Amniotic stem cell (primary cell): Measurements from ENCODE around the gene PRPH2.
"Not testable (repeated sequence)": the region's sequence is repeated elsewhere in the genome, so short reads cannot be mapped to it uniquely, and the experiment has no call there.

Experiments used
- DNase-seq: peaks from one replicate; lab custom pipeline; 2025; lab: John Stamatoyannopoulos, UW

Gene PRPH2

DNA sequence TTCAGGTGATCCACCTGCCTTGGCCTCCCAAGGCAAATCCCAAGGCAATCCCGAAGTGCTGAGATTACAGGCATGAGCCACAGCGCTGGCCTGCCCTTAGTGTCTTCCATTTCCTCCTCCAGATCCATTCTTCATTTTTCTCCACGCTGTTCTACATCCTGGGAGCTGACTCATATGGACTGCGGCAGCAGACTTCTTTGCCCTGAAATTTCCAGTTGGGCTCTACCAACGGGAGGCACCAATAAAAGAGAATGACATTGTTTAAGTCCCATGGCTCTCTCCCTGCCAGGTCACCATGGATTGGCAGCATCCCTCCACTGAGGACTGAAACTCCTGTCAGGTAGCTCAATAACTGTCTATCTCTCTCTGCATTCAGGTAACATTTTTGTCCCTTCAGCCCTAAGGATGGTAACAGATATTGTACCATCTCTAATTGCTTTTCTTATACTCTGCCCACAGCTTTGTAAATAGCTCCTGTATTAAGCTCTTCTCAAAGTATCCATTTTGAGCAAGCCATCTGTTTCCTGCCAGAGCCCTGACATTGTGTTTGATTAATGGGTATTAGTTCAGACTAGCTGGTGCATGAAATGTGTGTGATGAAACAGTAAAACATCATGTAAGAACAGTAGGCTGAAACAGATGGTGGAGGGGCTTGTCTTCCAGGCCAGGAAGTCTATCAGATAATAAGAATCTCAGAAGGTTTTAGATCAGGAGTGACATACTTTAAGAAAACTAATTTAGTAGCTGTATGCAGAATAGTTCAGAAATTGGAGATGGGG lies 19.9 kb upstream of the PRPH2 start:
- no peak for DNase-seq

DNA sequence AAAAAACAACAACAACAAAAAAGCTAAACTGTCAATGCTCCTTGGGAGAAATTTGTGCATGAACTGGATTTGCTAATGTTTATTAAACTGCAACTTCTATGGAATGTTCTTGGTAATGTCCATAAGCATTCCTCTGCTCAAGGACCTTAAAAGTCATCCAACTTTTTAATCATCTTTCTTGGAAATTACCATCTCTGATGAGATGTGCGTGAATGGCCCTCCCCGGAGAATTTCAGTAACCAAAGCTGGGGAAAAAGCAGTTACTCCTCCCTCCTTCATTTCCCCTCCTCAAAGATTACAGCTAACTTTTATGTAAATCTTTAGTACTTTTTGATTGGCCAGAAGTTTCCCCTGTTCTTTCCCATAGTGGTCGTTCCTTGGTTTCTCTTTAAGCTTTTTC lies 18.3 kb upstream of the PRPH2 start:
- no peak for DNase-seq

DNA sequence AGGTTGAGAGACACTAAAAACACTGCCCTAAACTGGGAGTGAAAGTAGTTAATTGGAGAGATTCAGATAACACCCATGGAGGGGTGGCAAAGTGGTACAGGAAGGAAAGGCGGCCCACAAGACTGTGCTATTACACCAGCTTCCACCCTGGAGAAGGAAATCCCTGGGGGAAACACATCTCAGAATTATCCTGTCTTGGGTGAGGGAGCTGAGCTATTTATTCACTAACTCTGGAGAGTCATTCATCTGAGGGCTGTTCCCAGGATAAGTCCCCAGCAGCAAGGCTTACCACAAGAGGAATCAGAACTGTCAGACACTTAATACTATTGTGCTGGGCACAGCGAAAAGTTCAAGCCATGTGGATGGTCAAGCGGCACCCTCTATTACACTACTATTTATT lies 13.6 kb upstream of the PRPH2 start:
- no peak for DNase-seq

DNA sequence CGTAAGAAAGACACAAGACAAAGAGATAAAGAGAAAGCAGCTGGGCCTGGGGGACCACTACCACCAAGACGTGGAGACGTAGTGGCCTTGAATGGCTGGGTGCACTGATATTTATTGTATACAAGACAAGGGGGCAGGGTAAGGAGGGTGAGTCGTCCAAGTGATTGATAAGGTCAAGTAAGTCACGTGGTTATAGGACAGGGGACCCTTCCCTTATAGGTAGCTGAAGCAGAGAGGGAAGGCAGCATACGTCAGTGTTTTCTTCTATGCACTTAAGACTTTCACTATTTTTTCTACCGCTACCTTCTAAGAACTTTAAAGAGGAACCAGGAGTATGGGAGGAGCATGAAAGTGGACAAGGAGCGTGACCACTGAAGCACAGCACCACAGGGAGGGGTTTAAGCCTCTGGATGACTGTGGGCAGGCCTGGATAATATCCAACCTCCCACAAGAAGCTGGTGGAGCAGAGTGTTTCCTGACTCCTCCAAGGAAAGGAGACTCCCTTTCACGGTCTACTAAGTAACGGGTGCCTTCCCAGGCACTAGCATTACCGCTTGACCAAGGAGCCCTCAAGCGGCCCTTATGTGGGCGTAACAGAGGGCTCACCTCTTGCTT lies 11.6 kb upstream of the PRPH2 start:
- not testable (repeated sequence) for DNase-seq

DNA sequence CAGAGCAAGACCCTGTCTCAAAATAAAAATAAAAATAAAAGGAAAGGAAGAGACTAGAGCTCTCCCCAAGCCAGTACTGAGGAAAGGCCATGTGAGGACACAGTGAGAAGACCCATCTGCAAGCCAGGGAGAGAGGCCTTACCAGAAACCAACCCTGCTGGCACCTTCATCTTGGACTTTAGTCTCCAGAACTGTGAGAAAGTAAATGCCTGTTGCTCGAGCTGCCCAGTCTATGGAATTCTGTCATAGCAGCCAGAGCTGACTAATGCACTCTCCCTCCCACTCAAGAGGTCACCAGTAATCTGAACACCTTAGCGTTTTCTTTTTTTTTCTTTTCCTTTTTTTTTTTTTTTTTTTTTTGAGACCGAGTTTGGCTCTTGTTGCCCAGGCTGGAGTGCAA lies 7.3 kb upstream of the PRPH2 start:
- no peak for DNase-seq

DNA sequence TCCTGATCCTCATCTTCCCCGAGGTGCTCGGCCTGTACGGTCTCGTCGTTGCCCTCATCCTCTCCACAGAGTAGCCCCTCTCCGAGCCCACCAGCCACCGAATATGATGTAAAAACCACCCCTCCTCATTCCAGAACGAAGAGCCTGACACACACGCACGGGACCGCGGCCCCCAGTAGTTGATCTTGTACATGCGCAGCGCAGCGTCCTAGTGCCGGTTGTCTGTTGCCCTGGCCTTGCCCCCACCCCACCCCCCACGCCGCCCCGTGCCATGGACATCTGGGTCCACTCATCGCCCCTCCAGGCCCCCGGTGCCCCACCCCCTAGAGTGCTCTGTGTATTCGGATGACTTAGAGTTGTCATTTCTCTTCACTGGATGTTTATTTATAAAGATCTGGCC lies 5.2 kb upstream of the PRPH2 start:
- no peak for DNase-seq

DNA sequence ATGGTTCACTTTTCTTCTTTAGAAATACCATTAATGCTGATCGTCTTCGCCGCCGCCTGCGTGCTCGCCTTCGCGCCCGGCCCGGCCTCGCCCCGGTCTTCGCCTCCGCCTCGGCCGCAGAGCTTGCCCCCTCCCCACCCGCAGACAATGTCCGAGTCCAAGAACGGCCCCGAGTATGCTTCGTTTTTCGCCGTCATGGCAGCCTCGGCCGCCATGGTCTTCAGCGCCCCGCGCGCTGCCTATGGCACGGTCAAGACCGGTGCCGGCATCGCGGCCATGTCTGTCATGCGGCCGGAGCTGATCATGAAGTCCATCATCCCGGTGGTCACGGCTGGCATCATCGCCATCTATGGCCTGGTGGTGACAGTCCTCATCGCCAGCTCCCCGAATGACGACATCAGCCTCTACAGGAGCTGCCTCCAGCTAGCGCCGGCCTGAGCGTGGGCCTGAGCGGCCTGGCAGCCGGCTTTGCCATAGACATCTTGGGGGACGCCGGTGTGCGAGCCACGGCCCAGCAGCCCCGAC lies 4.8 kb upstream of the PRPH2 start:
- DNase-seq = no peak

DNA sequence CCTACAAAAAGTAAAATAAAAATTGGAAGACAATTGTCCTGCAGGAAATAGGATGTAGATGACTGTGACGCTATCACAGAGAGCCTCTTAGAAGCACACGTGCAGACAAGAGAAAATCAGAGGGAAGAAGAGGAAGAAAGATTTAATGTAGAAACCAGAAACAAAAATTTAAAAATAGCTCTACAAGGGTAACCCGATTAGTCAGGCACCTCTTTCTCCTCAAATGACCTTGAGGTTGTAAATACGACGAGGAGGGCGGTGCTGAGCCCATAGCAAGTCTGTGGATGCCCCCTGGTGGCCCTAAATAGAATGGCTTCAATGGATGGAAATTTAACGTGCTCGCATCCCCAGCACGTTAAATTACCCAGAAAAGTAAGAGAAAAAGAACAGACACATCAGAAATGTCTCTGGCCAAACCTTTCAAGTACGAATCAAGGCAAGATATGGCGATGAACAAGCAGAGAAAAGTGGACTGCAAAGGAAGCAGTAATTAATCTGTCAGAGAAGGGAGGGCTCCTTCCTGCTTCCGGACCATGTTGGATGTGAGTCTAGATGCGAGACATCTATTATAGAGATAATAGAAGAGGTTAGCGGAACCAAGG lies 4.2 kb upstream of the PRPH2 start:
- peak; percentile 77 for DNase-seq

DNA sequence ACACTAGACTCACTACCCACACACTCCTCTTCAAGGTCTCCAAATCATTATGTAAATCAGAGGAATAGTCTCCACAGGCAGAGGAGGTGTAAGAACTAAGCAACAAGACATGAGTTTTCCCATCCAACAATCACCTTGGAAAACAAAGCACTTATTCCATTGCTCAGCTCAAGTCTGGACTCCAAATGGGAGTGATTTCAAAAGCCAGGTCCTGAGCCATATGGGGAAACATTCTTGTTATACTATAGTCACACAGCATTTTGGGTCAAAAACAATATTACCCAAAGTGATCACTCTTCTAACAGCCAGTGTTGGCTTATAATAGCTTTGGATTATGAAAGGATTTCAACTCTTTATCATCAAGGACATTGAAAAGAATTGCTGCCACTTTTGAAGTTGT lies 3.6 kb upstream of the PRPH2 start:
- no peak for DNase-seq

DNA sequence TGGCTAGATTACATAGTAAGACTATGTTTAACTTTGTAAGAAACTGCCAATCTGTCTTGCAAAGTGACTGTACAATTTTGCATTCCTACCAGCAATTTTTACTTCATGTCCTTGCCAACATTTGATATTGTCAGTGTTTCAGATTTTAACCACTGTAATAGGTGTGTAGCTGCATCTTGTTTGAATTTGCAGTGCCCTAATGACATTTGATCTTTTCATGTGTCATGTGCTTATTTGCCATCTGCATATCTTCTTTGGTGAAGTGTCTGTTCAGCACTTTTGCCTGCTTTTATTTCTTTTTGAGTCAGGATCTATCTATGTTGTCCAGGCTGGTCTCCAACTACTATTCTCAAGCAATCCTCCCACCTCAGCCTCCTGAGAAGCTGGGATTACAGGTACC lies 2.4 kb upstream of the PRPH2 start:
- DNase-seq = no peak

DNA sequence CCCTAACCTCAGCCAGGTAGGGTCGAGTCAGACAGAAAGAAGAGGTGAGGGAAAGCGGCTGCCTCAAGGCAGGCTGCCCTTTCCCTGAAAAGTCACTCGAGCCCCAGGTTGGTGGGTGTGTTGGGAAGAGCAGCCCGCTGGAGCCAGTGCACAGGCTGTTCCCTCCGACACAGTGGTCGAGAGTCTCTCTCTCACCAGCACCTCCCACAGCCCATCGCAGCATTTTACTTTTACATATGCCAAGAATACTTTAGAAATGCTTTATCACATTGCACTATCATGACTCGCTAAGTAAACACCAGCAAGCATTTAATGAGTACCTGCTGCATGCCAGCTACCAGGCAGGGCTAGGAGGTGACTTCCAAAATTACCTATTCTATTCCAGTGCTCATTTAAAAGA lies 1.7 kb downstream of the PRPH2 start:
- DNase-seq = no peak

DNA sequence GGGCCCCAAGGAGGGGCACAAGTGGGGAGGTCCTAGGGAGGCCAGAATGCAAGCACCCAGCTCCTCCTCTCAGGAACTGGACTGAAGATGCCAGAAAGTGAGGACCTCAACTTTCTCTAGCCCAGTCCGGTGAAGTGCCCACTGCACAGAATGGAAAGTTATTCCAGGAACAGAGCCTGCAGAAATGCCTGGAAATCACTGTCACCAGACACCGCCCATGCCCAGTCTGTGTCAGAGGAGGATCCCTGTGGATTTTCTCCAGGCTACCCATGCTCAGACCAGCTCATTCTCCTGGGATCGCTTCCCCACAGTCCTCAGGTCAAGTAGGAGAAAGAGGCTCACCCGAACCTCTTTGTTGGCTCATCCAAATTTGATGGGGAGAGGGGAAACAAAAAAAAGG lies 6.5 kb downstream of the PRPH2 start:
- DNase-seq = no peak

DNA sequence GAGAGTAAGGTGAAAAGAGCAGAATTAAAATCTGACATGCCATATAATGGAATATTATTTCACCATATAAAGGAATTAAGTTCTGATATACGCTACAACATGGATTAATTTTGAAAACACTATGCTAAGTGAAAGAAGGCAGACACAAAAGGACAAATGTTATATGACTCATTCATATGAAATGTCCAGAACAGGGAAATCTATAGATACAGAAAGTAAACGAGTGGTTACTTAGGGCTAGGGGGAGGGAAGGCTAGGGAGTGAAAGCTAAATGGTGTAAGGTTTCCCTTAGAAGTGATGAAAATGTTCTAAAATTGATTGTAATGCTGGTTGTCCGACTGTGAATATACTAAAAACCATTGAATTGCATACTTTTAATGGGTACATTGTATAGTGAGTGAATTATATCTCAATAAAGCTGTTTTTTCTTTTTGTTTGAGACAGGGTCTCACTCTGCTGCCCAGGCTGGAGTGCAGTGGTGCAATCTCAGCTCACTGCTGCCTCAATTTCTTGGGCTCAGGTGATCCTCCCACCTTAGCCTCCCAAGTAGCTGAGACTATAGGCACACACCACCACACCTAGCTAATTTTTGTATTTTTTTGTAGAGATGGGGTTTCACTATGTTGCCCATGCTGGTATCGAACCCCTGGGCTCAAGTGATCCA lies 8.2 kb downstream of the PRPH2 start:
- no peak for DNase-seq

DNA sequence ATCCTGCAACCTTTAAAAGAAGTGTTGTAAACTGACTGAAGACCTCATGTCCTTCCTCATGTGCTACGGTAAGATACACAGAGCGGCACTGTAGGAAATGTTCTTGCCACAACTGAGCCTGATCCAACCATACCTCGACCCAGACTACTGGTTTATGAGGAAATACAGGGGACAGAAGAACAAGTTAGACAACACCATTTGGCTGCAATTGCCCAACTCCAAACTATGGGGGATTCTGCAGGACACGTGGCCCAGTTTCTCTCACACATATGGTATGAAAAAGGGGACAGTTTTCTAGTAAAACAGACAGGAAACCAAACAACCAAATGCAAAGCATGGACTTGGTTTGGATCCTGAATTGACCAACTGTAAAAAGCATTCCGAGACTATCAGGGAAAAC lies 10.5 kb downstream of the PRPH2 start:
- DNase-seq = no peak

DNA sequence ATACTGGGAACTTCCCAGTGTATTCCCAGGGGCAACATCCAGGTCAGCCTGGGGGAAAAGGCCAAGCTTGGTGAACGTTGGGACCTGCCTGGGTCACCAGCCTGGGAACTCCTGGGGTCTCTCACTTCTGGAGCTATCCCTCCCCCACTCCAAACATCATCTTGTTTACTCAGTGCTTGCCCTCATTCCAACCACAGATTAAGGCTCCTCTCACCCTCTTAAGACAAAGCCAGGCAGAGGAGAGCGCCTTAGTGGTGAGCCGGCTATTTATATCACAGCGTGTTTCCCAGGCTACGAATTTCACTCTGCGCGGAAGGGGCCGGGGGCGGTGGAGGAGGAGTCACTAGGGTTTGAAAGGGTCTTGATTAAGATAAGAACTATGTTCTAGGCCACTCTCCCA lies 12.1 kb downstream of the PRPH2 start:
- no peak for DNase-seq

DNA sequence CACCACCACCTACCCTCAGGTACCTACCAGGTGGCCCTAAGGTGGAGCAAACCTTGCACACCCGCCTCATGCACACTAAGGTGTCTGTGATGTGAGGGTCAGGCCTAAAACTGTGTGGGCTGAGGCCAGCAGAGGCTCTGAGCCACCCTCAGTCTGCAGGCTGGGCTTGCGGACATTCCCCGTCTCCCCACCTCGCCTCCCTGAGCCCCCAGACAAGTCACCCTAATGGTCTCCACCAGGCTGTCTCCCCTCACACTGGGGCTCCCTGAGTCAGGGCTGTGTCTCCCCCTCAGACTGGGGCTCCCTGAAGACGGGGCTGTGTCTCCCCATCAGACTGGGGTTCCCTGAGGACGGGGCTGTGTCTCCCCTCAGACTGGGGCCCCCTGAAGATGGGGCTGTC lies 12.5 kb downstream of the PRPH2 start:
- DNase-seq = no peak

DNA sequence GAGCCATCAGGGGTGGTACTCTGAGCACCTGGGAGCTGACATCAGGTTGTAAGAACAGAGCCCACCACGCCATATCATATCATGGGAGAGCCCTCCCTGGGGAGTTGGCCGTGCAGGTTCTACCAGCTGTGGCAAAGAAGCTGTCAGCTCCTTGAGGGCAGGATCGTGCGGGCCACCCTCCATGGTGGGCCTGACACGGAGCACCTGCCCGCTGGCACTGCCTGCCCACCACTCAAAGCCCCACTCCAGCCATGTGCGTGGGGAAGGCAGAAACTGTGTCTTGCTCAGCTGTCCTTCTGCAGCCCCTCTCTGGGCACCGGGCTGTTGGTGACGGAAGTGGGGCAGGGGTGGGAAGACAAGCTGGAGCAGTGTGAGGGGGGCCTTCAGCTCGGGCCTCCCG lies 14.3 kb downstream of the PRPH2 start:
- no peak for DNase-seq

DNA sequence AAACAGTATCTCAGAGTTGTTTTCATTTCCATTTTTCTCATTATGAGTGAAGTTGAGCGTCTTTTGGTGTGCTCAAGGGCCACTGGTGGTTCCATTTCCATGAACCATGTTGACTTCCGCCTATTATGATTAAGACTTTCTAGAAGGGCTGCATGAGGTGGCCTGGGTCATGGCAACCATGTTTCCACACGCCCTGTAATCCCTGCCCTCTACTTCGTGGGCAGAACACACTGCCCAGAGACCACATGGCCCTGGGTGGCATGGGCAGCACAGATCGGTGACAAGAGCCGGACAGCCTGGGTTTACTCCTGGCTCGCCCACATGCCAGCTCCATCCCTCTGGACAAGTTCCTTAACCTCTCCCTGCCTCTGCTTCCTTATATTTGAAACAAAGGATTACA lies 14.8 kb downstream of the PRPH2 start:
- no peak for DNase-seq

DNA sequence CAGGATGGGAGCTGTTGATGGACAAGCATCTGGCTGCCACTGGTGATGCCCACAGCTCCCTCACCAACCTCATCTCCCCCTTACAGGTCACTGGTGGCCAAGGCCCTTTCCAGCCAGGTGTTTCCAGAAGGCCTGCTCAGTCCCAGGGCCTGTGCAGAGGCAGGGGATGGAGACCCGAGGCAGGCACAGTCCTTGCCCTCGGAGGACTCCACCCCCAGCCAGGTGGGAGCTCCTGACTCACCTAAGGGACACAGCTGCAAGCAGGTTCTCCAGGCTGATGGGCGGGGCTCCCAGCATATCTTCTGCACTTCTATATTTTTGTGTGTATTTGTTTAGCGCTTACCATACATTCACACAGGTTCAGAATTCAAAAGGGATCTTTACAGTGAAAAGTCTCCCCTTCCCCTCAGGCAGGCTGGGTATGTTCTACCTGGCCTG lies 17.4 kb downstream of the PRPH2 start:
- DNase-seq = no peak

DNA sequence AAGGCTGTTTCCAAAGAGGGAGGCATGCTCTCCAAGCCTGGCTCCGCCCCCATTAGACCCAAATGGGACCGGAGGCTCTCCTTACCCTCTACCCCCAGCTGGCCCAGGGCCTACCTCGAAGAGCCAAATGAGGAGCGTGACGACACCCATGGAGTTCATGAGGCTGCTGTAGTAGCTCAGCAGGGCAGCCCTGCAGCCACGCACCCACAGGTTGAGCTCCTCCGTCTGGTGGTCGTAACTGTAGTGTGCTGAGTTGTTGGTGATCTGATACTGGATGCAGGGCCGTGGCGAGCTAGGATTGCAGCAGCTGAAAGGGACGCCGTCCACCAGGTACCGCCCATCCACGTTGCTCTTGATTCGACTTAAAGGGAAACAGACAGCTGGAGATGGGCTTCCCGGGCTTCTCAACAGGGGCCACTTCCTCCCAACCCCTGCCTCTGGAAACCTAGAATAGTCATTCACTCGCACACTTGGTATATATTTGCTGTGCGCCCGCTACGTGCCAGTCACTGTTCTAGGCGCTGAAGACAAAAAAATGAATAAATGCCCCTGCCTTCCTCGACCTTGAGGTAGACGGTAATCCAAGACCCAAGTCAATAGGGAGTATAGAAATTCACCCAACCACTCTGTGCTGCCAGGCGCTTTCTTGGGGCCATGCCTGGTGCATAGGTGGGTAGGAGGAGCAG lies 18.0 kb downstream of the PRPH2 start:
- no peak for DNase-seq

DNA sequence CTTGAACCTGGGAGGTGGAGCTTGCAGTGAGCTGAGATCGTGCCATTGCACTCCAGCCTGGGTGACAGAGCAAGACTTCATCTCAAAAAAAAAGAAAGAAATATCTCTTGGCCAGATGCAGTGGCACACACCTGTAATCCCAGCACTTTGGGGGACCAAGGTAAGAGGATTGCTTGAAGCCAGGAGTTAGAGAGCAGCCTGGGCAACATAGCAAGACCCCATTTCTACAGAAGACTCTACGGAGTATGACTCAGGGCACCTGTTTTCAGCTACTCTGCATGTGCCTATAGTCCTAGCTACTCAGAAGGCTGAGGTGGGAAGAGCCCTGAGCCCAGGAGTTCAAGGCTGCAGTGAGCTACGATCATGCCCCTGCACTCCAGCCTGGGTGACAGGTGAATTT lies 19.6 kb downstream of the PRPH2 start:
- DNase-seq = not testable (repeated sequence)

DNA sequence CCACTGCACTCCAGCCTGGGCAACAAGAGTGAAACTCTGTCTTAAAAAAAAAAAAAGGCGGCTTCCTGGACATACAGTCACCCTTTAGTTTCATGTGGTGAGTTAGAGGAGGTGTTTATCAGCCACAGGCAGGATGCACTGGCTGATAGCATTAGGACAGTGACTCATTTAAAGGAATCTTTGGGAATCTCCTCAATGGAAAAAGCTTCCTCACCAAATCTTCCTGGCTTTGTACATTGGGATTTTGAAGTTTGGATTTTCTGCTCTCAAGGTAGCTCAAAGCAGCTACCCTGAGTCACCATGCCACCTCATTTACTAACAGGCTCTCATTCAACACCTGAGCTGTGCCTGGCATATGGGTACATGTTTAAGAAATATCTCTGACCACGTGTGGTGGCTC lies 20.2 kb downstream of the PRPH2 start:
- DNase-seq = no peak
